AG04449 (cell line): ENCODE measurements around the gene MDK.
A peak's percentile ranks its signal among the peaks of the same experiment; 100 is the strongest.

ENCODE experiments used
- CTCF ChIA-PET: fragments of 350-600 bp; formaldehyde crosslinking; extraction: SDS; loops from one replicate; lab custom pipeline; 2021; ENCODE audit warnings: antibody characterized with exemption; lab: Yijun Ruan, JAX
- POLR2A ChIA-PET: fragments of 400-600, 350-600 bp; formaldehyde crosslinking; extraction: SDS; loops from one replicate; lab custom pipeline; 2020; ENCODE audit warnings: antibody characterized with exemption, inconsistent platforms; lab: Yijun Ruan, JAX
- DNase-seq: peaks from one replicate; pipeline ENCODE4 v3.0.0-alpha.2; 2010; ENCODE audit warnings: low read depth, low spot score
- H3K4me3 ChIP-seq: 2 replicates; pipeline ENCODE4 v1.5.1; 2011; ENCODE audit warnings: low read depth, mild to moderate bottlenecking, control low read depth, low read length
- CTCF ChIP-seq: IDR thresholded peaks from one replicate; pipeline ENCODE4 v1.5.1; 2011; ENCODE audit warnings: mild to moderate bottlenecking, moderate library complexity, low read length, control low read depth, inconsistent platforms; ENCODE audit not compliant: insufficient read depth; ENCODE audit errors: missing control alignments

MDK gene

GRCh38 chr11:46335271-46335670 lies 46.2 kb upstream of the MDK start:
- TF ChIP-seq CTCF = no peak
- ChIA-PET POLR2A (no interaction called here), CTCF (interaction anchor here (1.1 to 3.1 kb wide), 3 partner anchors 10 to 54 kb away, joined by 4 to 16 read pairs (median 8); partner anchors contain the start of gene DGKZ)
- no peak for DNase-seq
- H3K4me3 ChIP-seq = no peak overlapping the region

- no peak for TF ChIP-seq CTCF
- ChIA-PET POLR2A (no interaction called here), CTCF (interaction anchor here (1.1 to 3.1 kb wide), 3 partner anchors 10 to 53 kb away, joined by 4 to 16 read pairs (median 8); partner anchors contain the start of gene DGKZ)
- no peak for DNase-seq
- no peak overlapping the region for H3K4me3 ChIP-seq
Measured at GRCh38 chr11:46335890-46336562, 45.4 kb upstream of the MDK start.

GRCh38 chr11:46336563-46337180 lies 44.8 kb upstream of the MDK start:
- no peak for TF ChIP-seq CTCF
- ChIA-PET CTCF (interaction anchor here (3.1 kb wide), 1 partner anchor 10 kb away, joined by 16 read pairs; the partner anchor contains the start of gene DGKZ), POLR2A (no interaction called here)
- H3K4me3 ChIP-seq = no peak overlapping the region
- no peak for DNase-seq

GRCh38 chr11:46337626-46338345 lies 43.7 kb upstream of the MDK start:
- no peak overlapping the region for H3K4me3 ChIP-seq
- ChIA-PET CTCF (interaction anchor here (1.5 to 24.6 kb wide), 2 partner anchors 10 to 26 kb away, joined by 8 to 498 read pairs; partner anchors contain the start of gene DGKZ), POLR2A (no interaction called here)
- TF ChIP-seq CTCF = no peak
- no peak for DNase-seq

GRCh38 chr11:46338636-46338987 lies 42.9 kb upstream of the MDK start:
- POLR2A ChIA-PET = no interaction called here
- CTCF ChIA-PET = interaction anchor here (1.4 to 24.6 kb wide), 4 partner anchors 9 to 49 kb away, joined by 4 to 498 read pairs (median 6); partner anchors contain the start of gene DGKZ
- H3K4me3 ChIP-seq = peak overlapping the region; percentile 12; the same call in 1 of the 2 replicates
- TF ChIP-seq CTCF = no peak
- no peak for DNase-seq
